Gastrocnemius medialis (tissue), 4 donors: ENCODE results near the gene TMCC1.
"Not testable (repeated sequence)": the region's sequence is repeated elsewhere in the genome, so short reads cannot be mapped to it uniquely, and the experiment has no call there.

Experiments
- CTCF ChIP-seq, 5 experiments: fragments of 450-650 bp in 3 of 5; fragments of 200-600 bp in 2 of 5; sonication (generic) in 2 of 5; IDR thresholded peaks in 4 of 5; conservative IDR thresholded peaks in 1 of 5; 1 replicate in 4 of 5; 2 replicates in 1 of 5; pipeline ENCODE4 v1.5.1; 2016 to 2019; ENCODE audit warnings: antibody characterized with exemption in 5 of 5, mild to moderate bottlenecking in 3 of 5, moderate library complexity in 3 of 5
- POLR2A ChIP-seq, 2 donors: fragments of 450-650 bp; IDR thresholded peaks; one replicate each; pipeline ENCODE4 v1.6.1; 2017; ENCODE audit warnings: antibody characterized with exemption in 2 of 2, mild to moderate bottlenecking in 2 of 2, moderate library complexity in 2 of 2

- TF ChIP-seq CTCF (IDR thresholded peaks at IDR 0.05 in 4 of 5, conservative IDR thresholded peaks at IDR 0.05 in 1 of 5); POLR2A (IDR thresholded peaks at IDR 0.05): not testable (repeated sequence)
These were observed 15.7 kb upstream of the TMCC1 start for GRCh38 chr3:129909235-129909634.
